ENCODE data around the gene MICALL1.
"Not testable (repeated sequence)": the region's sequence is repeated elsewhere in the genome, so short reads cannot be mapped to it uniquely, and the experiment has no call there.

Gene MICALL1

DNA sequence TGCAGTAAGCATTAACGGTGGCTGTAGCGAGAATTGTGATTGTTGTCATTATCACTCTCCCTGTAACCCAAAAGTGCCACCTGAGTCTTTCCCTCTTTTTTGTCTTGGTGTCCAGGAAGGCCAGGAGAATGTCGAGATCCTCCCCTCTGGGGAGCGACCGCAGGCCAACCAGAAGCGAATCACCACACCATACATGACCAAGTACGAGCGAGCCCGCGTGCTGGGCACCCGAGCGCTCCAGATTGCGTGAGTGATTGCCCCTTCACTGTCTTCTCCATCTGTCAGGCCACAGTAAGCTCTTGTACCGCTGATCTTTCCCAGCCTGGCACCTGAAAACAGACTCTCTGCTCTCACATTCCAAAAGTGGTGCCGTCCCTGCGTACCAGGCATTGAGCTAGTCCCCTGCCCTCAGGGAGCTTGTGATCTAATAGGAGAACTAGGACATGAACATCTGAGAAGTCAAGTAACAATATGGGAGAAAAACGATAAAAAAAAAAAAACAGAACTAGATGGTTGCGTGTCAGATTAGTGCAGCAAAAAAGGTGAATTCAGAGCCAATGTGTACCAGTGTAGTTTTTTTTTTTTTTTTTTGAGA, 53.2 kb downstream of the MICALL1 start:
- no peak for DNase-seq

DNA sequence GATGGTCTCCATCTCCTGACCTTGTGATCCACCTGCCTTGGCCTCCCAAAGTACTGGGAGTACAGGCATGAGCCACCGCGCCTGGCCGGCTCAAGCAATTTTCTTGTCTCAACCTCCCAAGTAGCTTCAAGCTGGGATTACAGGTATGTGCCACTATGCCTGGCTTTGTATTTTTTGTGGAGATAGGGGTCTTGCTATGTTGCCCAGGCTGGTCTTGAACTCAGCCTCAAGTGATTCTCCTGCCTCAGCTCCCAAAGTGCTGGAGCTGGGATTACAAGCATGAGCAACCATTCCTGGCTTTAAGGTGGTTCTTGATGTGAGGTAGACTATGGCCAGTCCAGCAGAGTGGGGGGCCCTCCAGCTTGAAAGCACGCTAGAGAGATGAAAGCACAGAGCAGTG, 55.0 kb downstream of the MICALL1 start:
- no peak for DNase-seq

DNA sequence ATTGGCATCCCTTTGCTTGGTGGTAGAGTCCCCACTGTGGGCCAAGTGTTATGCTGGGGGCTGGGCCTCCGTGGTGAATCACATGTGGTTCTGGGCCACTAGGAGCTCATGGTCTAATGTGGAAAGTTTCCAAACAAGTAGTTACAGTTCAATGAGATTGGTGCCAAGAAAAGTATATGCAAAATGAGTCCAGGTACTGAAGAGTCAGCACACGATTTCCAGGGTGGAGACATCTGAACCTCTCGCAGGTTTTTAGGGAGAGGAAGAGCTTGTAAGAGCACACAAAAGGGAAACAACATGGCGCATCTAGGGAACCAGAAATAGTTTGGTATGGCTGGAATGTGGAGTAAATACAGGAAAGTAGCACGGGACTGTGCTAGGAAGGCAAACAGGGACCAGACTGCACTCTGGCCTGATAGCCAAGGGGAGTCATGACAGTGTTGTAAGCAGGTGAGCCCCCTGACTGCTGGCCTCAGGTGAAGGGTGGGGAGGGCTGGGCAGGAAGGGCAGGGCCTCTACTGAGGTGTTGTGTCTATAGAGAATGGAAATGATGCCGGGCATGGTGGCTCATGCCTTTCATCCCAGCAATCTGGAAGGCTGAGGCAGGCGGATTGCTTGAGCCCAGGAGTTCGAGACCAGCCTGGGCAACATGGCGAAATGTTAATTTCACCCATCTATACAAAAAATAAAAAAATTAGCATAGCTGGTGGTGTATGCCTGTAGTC, 60.0 kb downstream of the MICALL1 start:
- DNase-seq: no peak

DNA sequence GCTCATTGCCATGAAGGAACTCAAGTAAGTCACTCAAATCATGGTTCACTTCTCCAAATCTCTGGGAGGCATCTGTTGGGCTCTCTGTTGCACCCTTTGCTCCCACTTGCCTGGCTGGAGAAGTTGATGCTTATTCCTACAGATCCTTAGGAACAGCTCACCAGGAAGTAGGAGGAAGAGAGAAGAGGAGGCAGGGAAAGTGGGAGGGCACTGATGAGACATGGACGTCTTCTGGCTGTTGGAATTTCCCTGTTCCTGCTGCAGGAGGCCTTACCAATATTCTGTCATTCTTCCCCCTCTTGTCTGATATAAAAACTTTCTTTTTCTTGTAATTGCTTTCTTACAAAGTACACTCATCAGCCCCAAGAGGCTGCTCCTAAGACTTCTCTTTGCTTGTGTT, 61.0 kb downstream of the MICALL1 start:
- no peak for DNase-seq

DNA sequence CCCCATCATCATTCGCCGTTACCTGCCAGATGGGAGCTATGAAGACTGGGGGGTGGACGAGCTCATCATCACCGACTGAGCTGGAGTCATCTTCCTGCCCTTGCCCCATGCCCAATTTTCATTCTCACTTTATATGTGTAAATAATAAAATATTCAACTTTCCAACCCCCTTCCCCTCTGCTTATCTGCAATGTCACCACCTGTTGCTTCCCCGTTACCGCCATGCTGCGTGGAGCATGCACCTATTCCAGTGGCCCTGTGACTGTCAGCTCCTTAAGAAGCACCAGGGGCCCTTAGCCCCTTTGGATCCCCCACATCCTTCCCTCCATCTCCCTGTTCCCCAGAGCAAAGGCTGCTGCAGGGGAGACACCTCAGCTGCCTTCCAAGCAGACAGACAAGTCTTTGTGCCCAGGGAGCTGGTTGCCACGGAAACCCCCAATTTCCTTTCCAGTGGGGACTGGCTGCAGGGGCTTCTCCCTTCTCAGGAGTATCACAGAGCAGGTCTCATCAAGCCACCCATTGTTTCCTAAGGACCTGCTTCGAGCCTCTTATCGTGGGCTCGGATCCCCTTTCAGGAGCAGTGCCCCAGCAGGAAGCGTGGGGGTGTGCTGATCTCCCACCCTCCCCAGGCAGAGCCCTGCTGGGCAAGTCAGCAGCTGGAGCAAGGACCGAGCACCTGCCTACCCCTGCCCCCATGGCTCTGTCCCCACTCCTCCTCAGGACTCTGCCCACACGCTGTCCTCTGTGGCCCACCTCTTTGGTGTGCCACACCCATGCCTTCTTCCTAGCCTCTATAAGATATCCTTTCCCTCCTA, 61.7 kb downstream of the MICALL1 start:
- peak; percentile 70 for DNase-seq

DNA sequence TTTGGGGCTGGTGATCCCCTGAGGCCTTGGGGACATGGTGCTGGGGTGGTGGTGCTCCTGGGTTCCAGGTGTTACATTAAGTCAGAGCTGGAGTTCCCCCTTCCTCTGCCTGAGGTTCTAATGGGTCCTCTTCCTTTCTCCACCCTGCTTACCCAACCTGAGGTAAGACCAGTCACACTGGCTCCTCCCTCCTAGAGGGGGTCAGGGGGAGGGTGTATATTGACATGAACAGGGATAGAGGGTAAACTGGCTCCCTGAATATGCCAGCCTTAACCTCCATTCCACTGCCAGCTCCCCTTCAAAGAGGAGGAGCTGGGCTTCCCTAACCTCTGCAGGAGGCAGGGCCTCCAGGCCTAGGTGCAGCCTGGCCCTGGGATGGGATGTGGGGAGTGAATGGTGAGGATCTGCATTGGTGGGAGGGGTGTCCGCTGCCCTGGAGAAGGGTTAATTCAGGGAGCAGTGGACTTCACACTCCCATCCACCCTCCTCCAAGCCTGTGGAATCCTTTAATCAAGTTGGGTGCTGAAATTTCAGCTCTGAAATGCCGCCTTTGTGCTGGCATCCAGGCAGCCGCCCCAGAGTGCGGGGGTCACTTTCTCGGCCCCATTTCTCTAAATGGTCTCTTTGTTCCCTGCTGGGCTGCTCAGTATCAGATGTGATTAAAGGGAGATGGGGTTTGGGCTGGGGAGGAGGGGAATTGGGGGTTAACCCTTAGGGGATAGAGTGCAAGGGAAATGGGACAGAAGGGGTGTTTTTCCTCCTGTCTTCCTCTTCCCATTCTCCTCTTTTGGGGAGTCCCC, 62.6 kb downstream of the MICALL1 start:
- no peak for DNase-seq

DNA sequence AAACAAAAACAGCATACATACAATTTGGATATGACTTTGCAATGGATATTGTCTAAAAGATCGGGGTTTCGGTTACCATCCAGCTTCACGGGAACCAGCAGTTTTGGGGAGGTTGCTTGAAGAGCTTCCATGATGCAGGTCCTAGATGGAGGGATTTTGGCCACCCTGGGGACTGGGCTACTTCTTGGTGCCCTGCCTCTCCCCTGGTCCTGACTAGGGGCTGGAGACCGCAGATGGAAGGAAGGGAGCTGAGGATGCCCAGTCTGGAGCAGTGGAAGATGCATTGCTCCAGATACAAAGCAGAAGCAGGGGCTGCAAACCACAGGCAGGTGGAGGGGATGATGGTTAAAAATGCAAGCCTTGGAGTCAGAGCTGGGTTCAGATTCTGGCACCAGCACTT, 64.8 kb downstream of the MICALL1 start:
- no peak for DNase-seq

DNA sequence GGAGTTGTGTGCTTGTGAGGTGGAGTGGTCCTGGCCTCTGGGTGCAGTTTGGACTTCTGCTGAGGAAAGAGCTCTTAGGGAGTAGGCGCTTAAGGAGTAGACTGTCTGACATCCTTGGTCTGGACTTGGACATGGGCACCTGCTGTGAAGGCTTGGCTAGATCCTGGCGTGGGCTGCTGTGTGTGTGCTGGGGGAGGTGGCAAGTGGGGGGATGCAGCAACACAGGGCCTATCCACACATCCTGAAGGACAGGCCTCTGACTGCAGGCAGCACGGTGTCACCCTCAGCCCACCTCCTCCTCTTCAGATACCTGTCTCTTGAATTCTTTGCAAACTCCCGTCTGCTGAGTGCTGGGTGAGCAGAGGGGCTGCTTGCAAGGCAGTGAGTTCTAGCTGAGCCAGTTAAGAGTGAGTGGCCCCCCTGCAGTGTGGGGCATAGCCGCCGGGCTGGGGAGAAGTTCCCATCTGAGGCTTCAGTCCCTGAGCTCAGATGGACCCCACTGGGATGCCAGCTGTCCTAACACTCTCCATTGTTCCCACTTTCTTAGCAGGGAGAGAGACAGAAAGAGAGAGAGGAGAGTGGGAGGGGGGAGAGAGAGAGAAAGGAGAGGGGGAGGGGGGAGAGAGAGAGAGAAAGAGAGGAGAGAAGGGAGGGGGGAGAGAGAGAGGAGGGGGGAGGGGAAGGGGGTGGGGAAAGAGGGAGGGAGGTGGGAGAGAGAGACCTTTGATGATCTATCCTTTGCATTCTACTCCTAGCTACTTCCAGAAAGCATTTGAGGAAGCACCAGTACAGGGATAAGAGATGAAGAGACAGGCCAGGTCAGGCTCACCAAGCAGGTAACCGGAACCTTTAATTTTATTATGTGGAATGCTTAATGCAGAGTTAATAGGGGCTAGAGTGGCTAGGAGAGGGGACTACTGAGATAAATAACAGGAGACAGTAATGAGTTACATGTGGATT, 65.7 kb downstream of the MICALL1 start:
- no peak for DNase-seq

DNA sequence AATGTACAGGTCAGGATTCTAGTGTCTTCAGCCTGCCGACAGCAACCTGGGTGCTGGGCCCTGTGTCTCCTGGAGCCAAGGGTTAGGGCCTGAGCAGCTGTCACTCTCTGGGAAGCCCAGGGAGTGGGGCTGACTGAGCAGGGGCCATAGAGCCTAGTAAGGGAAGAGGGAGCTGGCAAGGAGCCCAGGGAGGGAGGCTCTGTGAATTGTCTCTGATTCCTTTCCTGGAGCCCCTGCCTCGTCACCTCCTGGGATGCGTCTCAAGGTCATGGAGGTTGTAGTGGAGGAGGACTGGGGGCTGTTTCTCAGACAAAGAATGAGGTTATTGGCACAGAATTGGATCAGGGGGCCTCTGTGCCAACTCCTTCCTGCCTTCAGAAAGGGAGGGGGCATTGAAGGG, 66.4 kb downstream of the MICALL1 start:
- DNase-seq: no peak

DNA sequence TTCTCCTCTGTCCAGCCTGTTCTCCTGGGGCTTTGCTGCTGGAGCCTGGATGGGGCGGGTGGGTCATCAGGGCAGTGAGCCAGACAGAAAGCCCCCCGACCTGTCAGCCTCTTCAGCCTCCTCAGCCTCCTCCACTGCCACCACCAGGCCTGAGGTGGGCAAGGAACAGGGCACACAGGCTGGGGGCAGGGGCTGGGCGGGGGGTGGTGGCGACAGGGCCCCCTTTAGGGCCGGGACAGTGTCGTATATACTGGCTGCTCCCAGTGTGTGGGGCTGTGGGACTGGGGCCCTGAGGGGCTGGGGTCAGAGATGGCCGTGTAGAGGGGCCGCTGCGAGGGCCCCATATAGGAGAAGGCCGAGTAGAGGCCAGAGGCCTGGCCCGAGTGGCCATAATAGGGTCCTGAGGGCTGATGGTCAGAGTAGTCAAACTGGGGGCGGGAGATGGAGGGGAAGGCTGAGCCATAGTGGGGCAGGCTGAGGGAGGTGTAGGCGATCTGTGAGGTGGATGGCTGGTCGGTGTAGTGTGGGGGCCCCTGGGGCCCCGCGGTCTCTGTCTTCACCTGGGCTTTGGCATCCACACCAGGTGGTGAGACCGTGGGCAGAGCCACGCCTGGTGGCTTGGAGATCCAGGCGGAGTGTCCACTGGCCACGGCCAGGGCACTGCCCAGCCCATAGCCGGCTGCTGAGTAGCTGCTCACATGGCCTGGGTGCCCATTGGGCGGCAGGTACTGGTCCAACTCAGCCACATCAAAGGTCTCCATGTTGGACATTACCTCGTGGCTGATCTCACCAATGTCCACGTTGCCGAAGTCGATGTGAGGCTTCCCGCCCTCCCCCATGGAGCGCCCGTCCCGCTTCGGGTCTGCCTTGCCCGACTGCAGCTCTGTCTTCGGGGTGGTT, 67.4 kb downstream of the MICALL1 start:
- no peak for DNase-seq

DNA sequence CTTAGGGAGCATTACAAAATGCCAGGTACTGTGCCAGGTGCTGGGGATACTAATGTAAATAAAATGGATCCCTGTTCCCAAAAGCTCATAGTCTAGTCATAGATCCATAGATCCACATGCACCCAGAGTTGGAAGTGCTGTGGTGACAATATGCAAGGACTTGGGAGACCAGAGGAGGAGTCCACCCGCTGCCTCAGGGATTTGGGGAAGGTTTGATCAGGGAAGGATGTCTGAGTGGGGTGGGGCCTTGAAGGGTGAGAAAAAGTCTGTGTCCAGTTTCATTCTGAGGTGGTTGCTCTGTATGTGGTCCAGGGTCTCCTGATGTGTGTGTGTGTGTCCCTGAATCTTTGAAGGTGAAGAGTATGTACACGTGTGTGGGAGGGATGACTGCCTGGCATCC, 69.1 kb downstream of the MICALL1 start:
- DNase-seq: no peak

DNA sequence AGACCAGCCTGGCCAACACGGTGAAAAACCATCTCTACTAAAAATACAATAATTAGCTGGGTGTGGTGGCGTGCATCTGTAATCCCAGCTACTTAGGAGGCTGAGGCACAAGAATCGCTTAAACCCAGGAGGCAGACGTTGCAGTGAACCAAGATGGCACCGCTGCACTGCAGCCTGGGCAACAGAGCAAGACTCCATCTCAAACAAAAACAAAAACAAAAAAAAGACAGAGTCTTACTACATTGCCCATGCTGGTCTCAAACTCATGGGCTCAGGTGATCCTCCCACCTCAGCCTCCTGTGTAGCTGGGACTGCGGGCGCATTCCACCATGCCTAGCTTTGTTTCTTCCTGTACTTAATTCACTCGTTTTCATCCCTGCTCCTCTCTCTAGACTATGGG, 69.9 kb downstream of the MICALL1 start:
- DNase-seq: not testable (repeated sequence)

DNA sequence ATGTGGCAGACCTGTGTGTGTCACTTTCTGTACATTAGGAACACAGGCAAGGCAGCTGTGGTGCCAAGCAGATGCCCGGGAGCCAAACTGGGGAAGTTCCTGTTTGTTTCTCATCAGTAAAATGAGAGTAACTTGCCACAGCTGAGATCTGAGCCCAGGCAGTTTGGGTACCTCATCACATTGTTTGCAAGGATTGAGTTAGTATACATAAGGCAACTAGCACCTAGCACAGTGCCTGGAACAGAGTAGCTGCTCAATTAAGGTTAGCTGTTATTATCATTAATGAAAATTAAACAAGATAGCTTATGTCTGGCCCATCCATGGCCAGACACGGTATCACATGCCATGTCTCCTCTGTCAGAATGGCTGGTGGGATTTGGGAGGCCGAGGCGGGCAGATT, 70.5 kb downstream of the MICALL1 start:
- no peak for DNase-seq

DNA sequence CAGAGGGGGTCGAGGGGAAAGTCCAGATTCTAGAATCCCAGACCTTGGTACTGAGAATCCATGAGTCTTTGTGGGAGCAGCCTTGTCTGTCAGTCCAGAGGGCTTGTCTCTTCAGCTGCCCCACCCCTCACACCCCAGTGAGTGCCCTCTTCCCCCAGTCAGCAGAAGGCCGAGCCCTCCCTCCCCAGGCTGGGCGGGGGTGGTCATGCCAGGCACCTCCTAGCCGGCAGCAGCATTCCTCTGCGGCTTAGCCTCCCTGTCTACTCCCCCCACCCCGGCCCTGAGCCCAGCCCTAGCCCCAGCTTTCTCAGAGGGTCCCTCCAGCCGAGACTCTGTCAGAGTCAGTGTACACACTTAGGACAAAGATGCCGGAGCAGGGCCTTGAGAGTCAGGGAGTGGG, 73.7 kb downstream of the MICALL1 start:
- DNase-seq: peak; percentile 50

DNA sequence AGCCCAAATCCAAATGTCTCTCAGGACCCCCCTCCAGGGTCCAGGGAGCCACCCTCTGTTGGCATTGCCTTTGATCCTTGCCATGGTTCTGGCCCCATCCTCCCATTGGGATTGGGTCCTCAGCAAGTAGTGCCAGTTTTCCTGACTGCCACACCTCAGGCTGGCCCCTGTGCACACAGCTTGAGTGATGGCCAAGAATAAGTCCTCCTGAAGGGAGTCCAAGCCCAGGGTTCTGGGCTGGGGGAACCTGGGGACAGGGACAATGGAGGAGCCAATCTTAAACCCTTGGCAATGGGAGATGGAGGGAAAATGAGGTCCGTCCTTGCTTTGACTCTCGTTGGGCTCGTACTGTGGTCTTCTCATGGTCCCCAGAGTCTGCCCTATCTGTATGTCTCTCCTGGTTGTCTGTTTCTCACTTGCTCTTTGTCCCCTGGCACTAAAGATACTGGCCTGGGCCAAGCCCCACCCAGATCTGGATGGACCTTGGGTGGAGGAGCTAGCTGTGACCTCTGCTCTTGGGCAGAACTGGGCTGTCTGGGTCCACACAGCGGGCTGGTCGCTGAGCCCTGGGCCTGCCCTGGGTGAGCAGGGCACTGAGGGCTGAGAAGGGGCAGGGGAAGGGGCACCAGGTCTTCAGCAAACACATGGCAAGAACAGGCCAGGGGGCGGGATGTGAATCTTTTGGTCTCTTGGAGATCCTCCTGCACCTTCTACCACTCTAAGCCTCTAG, 75.3 kb downstream of the MICALL1 start:
- no peak for DNase-seq

DNA sequence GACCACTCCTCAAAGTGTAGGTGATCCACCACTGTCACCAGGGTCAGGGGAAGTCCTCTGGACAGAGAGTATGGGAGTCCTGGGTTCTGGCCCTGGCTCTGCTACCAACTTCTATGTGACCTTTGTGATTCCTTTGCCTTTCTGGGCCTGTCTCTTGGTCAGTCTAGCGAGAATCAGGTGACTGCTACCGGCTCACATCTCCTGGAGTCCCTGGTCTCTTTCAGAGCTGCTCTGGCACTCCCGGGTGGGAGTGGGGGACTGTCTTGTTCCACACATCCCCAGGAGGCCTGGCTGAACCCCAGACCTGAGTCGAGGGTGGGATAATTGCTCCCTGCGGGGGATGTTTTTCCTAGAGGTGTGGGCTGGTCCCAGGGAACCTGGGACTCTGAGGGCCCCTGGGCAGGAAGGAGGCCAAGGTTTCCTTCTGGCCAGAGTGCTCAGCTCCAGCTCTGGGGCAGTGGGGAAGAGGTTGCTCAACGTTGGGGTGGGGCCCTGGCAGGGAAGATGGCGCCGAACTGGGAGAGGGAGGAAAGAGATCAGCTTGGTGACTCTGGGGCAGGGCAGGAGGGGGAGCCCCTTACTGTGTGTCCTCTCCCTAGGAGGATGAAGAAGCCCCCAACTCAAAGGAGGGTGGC, 76.2 kb downstream of the MICALL1 start:
- no peak for DNase-seq

DNA sequence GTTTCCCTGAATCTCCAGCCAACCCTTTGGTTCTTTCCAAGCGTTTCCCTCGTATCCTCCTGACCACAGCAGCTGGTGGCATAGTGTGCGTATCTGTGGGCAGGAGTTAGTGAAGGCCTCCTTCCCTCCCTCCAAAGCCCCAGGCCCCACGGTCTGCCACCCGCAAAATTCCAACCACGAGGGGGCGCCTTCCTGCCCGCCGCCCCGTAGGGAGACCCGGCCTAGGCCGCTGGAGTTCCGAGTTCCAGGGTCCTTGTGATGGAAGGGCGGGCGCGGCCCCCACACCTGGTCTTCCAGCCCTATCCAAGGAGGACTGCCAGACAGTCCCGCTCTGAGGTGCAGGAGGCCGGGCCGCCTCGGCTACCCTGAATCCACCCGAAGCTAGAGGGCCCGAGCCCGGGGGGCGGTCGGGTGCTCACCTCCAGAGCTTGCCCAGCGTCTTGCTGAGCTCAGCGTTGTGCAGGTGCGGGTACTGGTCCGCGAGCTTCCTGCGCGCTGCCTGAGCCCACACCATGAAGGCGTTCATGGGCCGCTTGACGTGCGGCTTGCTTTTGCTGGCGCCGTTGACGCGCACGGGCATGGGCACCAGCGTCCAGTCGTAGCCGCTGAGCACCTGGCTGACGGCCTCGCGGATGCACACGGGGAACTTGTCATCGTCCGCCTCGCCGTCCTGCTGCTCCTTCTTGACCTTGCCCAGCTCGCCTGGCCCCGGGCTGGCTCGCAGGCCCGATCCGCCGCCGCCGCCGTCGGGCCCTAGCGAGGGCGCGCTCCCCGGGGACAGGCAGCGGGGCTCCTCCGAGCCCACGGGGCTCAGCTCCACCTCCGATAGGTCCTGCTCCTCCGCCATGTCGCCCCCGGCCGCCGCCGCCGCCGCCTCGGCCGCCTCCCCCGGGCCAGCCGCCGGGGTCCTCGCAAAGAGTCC, 77.1 kb downstream of the MICALL1 start:
- peak; percentile 82 for DNase-seq
